NCI-H146 treated with DMSO at 0.1 percent for 48 hours (cell line): ENCODE measurements around the gene MVB12A.

Source experiments
- DNase-seq: peaks from one replicate; lab custom pipeline; 2025; ENCODE audit not compliant: unreplicated experiment; lab: John Stamatoyannopoulos, UW

Gene MVB12A

GRCh38 chr19:17419621-17420474 lies at the start of gene MVB12A:
Gene MVB12A, plus strand, starts transcription at chr19:17420047. Its CDS starts 89 bp downstream, at chr19:17420136.
- peak; percentile 96 for DNase-seq

- DNase-seq: no peak
Measured at GRCh38 chr19:17376935-17377600, 42.8 kb upstream of the MVB12A start, which contains the start of gene PLVAP. Gene PLVAP, minus strand, starts transcription at chr19:17377342. Its CDS starts 54 bp downstream, at chr19:17377288.

- DNase-seq: no peak
Measured at GRCh38 chr19:17378271-17378670, 41.6 kb upstream of the MVB12A start.

- DNase-seq: no peak
Measured at GRCh38 chr19:17379221-17379631, 40.6 kb upstream of the MVB12A start.

GRCh38 chr19:17380426-17381138 lies 39.3 kb upstream of the MVB12A start:
- DNase-seq: no peak

- peak; percentile 26 for DNase-seq
Measured at GRCh38 chr19:17385878-17386611, 33.8 kb upstream of the MVB12A start.

GRCh38 chr19:17389288-17389687 lies 30.6 kb upstream of the MVB12A start:
- DNase-seq: no peak

GRCh38 chr19:17389957-17390664 lies 29.7 kb upstream of the MVB12A start:
- no peak for DNase-seq

- DNase-seq: peak; percentile 77
Measured at GRCh38 chr19:17390665-17391370, 29.0 kb upstream of the MVB12A start.

- no peak for DNase-seq
Measured at GRCh38 chr19:17391371-17392151, 28.3 kb upstream of the MVB12A start.

- no peak for DNase-seq
Measured at GRCh38 chr19:17393002-17393401, 26.8 kb upstream of the MVB12A start.

GRCh38 chr19:17393914-17394313 lies 25.9 kb upstream of the MVB12A start, which contains the start of gene CCDC194:
Gene CCDC194, minus strand, starts transcription at chr19:17394196. Its CDS starts 38 bp downstream, at chr19:17394158.
- no peak for DNase-seq

GRCh38 chr19:17394891-17395415 lies 24.9 kb upstream of the MVB12A start:
- peak; percentile 27 for DNase-seq

- DNase-seq: no peak
Measured at GRCh38 chr19:17398902-17399527, 20.8 kb upstream of the MVB12A start.

GRCh38 chr19:17401628-17402027 lies 18.2 kb upstream of the MVB12A start:
- DNase-seq: no peak

GRCh38 chr19:17402982-17403855 lies 16.6 kb upstream of the MVB12A start:
- DNase-seq: peak; percentile 22

- DNase-seq: no peak
Measured at GRCh38 chr19:17404015-17404414, 15.8 kb upstream of the MVB12A start.
